Measurements from ENCODE around the gene FBLN7. TPM values are rescaled to one million over a fixed set of nuclear protein-coding genes. Genes with fewer than 3 reads are reported as not detected.

The FBLN7 gene
- total RNA-seq, 4 donors from 2014 or later: 4.4 to 11.8 (median 7.9) TPM

- TF ChIP-seq, protein P1, sequence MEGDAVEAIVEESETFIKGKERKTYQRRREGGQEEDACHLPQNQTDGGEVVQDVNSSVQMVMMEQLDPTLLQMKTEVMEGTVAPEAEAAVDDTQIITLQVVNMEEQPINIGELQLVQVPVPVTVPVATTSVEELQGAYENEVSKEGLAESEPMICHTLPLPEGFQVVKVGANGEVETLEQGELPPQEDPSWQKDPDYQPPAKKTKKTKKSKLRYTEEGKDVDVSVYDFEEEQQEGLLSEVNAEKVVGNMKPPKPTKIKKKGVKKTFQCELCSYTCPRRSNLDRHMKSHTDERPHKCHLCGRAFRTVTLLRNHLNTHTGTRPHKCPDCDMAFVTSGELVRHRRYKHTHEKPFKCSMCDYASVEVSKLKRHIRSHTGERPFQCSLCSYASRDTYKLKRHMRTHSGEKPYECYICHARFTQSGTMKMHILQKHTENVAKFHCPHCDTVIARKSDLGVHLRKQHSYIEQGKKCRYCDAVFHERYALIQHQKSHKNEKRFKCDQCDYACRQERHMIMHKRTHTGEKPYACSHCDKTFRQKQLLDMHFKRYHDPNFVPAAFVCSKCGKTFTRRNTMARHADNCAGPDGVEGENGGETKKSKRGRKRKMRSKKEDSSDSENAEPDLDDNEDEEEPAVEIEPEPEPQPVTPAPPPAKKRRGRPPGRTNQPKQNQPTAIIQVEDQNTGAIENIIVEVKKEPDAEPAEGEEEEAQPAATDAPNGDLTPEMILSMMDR (IDR thresholded peaks at IDR 0.05): no peak
- no peak for TF ChIP-seq POLR2A (IDR thresholded peaks at IDR 0.05)
- no peaks in the 10 kb centered on the region for H3K27me3 ChIP-seq
- no peak overlapping the region for H3K4me3 ChIP-seq
- intact Hi-C loops (cut with DNase I; ENCODE audit: low total_unique reads): no loop called here
- H3K27ac ChIP-seq: no peak overlapping the region
- H3K4me1 ChIP-seq: no peaks in the 10 kb centered on the region
- no peaks in the 10 kb centered on the region for H3K36me3 ChIP-seq
- no peak for DNase-seq
- H3K9me3 ChIP-seq: no peaks in the 10 kb centered on the region
Observed at GRCh38 chr2:112142525-112143078, 4.4 kb downstream of the FBLN7 start.

- Histone ChIP-seq H3K9me3 (no peaks in the 10 kb centered on the region), H3K4me1 (no peaks in the 10 kb centered on the region), H3K27ac (peak overlapping the region in 1 of 2 donors; percentile 6), H3K4me3 (no peak overlapping the region), H3K36me3 (no peaks in the 10 kb centered on the region), H3K27me3 (no peaks in the 10 kb centered on the region)
- intact Hi-C loops (cut with DNase I; ENCODE audit: low total_unique reads): no loop called here
- DNase-seq: no peak
- TF ChIP-seq, protein P1 (IDR thresholded peaks at IDR 0.05): no peak
- TF ChIP-seq POLR2A (IDR thresholded peaks at IDR 0.05): no peak
Observed at GRCh38 chr2:112143150-112143549, 5.0 kb downstream of the FBLN7 start.

GRCh38 chr2:112144966-112145365 lies 6.8 kb downstream of the FBLN7 start:
- no peak overlapping the region for H3K27ac ChIP-seq
- peaks cover 0 to 1% of the 10 kb centered on the region in 2 donors for H3K4me1 ChIP-seq
- H3K9me3 ChIP-seq: no peaks in the 10 kb centered on the region
- no peak for DNase-seq
- intact Hi-C loops (cut with DNase I; ENCODE audit: low total_unique reads): no loop called here
- no peak overlapping the region for H3K4me3 ChIP-seq
- TF ChIP-seq, protein P1 (IDR thresholded peaks at IDR 0.05): no peak
- no peak for TF ChIP-seq POLR2A (IDR thresholded peaks at IDR 0.05)
- H3K27me3 ChIP-seq: no peaks in the 10 kb centered on the region
- no peaks in the 10 kb centered on the region for H3K36me3 ChIP-seq

DNA sequence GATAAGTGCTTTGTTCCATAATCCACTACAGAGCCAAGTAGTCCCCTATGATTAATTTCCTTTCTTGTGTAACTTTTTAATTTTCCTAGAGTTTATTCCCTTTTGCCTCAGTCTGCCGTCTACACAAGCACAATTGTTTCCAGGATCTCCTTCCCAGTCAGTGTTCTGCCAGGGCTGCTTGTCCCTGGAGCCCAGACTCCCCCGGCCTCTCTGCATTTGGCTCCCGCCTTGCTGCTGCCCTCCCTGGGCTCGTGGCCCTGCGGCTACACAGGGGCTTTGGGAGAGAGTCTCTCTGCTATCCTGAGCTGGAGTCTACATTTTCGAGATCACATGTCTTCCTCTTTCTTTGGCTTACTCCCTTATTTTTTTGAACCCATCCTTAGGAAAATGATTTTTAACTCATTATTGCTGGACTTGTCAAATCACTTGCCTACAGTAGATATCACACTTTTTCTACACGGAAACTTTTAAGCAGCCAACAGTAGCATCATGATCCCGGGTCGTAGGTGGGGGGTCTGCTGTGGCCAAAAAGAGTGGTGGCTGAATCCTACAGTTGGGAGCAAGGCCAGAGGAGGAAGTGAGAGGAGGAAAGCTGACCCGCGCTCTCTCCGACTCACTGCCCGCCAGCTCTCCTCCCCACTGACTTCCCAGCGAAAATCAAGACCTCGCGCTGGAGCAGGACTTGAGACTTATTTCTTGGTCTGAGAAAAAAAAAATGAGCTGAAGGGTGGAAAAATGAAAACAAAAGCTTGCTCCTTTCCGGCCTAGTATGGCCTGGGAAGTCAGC lies 9.4 kb downstream of the FBLN7 start:
- Histone ChIP-seq H3K36me3 (no peaks in the 10 kb centered on the region), H3K27ac (peak overlapping the region; percentile 31 to 61), H3K4me3 (no peak overlapping the region), H3K27me3 (no peaks in the 10 kb centered on the region), H3K9me3 (no peaks in the 10 kb centered on the region), H3K4me1 (peaks cover 0 to 9% of the 10 kb centered on the region in 2 donors)
- DNase-seq: peak in 1 of 2 donors; percentile 52
- intact Hi-C loops (cut with DNase I; ENCODE audit: low total_unique reads): no loop called here
- no peak for TF ChIP-seq POLR2A (IDR thresholded peaks at IDR 0.05)
- TF ChIP-seq, protein P1 (IDR thresholded peaks at IDR 0.05): no peak

- intact Hi-C loops (cut with DNase I; ENCODE audit: low total_unique reads): no loop called here
- TF ChIP-seq, protein P1 (IDR thresholded peaks at IDR 0.05): no peak
- TF ChIP-seq POLR2A (IDR thresholded peaks at IDR 0.05): no peak
- Histone ChIP-seq H3K4me1 (peaks cover 0 to 9% of the 10 kb centered on the region in 2 donors), H3K4me3 (no peak overlapping the region), H3K27ac (peak overlapping the region in 1 of 2 donors; percentile 61), H3K36me3 (no peaks in the 10 kb centered on the region), H3K27me3 (no peaks in the 10 kb centered on the region), H3K9me3 (no peaks in the 10 kb centered on the region)
- no peak for DNase-seq
Observed at GRCh38 chr2:112148477-112148876, 10.3 kb downstream of the FBLN7 start.
